Omental fat pad (tissue), 4 donors: ENCODE results near the gene CCDC187. TPM values are rescaled to one million over a fixed set of nuclear protein-coding genes. Genes with fewer than 3 reads are reported as not detected.
"Not testable (repeated sequence)": the region's sequence is repeated elsewhere in the genome, so short reads cannot be mapped to it uniquely, and the experiment has no call there.

ENCODE experiments used
- ATAC-seq: fragments of 150-250 bp; one replicate; pipeline ENCODE4 v1.9.1; 2016; ENCODE audit warnings: mild to moderate bottlenecking, moderate library complexity; ENCODE audit not compliant: low FRiP score
- DNase-seq: peaks from one replicate; pipeline ENCODE4 v3.0.0-alpha.2; 2019; ENCODE audit warnings: low spot score
- total RNA-seq, 4 donors: library from RNA; depleted of rRNA; stranded (reverse); fragments of >200 nt; gene quantifications; one replicate each; pipeline ENCODE4 v1.1.0, GENCODE V29; 2016
- TF ChIP-seq, protein P1 (sequence below), 3 donors: fragments of 450-650 bp; IDR thresholded peaks; one replicate each; pipeline ENCODE4 v1.5.1; 2016 to 2017; ENCODE audit warnings: antibody characterized with exemption in 3 of 3, mild to moderate bottlenecking in 3 of 3, moderate library complexity in 2 of 3

Gene CCDC187
- total RNA-seq, 4 donors from 2014 or later, result not detected

DNA sequence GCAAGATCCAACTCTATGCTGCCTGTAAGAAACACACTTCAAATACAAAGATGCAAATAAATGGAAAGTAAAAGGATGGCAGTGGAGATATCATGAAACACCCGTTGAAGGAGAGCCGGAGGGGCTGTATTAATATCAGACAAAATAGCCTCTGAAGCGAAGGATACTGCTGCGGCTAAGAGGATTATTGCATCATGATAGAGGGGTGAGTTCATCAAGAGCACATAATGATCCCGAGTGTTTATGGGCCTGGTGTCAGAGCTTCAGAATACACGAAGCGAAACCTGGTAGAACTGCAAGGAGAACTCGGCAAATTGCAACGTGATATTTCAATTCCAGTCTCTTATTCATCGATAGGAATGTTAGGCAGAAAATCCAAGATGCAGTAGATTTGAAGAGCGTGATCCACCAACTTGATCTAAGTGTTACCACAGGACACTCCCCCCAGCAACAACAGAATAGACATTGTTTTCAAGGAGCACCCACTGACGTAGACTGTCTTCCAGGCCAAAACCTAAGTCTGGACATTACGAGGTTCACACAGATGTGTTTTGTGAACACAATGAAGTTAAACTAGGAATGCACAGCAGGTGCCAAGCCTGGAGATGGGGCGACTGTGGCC lies 30.5 kb downstream of the CCDC187 start:
- DNase-seq (no peak), ATAC-seq (no peak)
- TF ChIP-seq, protein P1, sequence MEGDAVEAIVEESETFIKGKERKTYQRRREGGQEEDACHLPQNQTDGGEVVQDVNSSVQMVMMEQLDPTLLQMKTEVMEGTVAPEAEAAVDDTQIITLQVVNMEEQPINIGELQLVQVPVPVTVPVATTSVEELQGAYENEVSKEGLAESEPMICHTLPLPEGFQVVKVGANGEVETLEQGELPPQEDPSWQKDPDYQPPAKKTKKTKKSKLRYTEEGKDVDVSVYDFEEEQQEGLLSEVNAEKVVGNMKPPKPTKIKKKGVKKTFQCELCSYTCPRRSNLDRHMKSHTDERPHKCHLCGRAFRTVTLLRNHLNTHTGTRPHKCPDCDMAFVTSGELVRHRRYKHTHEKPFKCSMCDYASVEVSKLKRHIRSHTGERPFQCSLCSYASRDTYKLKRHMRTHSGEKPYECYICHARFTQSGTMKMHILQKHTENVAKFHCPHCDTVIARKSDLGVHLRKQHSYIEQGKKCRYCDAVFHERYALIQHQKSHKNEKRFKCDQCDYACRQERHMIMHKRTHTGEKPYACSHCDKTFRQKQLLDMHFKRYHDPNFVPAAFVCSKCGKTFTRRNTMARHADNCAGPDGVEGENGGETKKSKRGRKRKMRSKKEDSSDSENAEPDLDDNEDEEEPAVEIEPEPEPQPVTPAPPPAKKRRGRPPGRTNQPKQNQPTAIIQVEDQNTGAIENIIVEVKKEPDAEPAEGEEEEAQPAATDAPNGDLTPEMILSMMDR (IDR thresholded peaks at IDR 0.05), result no peak

DNA sequence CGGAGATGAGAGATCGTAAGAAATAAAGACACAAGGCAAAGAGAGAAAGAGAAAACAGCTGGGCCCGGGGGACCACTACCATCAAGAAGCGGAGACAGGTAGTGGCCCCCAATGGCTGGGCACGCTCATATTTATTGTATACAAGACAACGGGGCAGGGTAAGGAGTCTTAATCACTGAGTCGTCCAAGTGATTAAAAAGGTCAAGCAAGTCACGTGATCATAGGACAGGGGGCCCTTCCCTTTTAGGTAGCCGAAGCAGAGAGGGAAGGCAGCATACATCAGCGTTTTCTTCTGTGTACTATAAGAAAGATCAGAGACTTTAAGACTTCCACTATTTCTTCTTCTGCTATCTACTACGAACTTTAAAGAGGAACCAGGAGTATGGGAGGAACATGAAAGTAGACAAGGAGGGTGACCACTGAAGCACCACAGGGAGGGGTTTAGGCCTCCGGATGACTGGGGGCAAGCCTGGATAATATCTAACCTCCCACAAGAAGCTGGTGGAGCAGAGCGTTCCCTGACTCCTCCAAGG lies 33.7 kb downstream of the CCDC187 start:
- DNase-seq, result no peak
- ATAC-seq, result no peak
- TF ChIP-seq, protein P1 (IDR thresholded peaks at IDR 0.05), result no peak

DNA sequence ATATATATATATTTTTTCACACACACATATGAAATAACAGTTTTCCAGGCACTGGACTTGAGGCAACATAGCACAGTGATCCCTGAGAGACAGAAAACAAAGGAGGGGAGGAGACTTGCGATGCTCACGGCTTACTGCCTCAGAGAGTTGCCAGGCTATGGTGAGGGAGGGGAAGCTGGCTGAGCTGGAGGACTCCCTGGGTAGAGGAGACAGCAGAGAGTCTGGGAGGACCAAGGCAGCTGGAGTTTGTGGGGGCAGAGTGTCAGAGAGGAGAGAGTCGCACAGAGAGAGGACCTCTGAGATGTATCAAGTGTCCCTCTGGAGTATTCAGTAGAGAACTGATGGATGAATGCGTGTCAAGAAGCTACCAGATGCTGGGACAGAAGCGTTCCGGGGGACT lies 35.2 kb downstream of the CCDC187 start:
- ATAC-seq (no peak), DNase-seq (no peak)
- TF ChIP-seq, protein P1 (IDR thresholded peaks at IDR 0.05), result no peak

DNA sequence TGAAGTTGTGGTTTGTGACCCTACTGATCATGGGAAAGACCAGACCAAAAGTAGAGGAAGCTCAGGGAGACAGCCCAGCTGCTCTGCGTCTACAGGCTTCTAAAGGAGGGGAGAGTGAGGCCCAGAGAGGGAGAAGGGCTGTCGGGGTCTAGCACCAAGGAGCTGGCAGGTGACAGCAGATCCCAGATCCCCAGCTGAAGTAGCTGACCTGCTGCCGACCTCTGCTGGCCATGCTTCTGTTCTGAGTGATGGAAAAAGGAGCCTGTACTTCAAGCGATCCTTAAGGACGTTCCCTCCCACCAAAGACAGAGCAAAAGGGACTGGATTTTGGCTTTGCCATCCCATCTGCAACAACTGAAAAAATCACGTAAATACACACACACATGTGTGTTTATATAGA lies 35.6 kb downstream of the CCDC187 start:
- no peak for ATAC-seq
- DNase-seq, result no peak
- TF ChIP-seq, protein P1 (IDR thresholded peaks at IDR 0.05), result no peak

DNA sequence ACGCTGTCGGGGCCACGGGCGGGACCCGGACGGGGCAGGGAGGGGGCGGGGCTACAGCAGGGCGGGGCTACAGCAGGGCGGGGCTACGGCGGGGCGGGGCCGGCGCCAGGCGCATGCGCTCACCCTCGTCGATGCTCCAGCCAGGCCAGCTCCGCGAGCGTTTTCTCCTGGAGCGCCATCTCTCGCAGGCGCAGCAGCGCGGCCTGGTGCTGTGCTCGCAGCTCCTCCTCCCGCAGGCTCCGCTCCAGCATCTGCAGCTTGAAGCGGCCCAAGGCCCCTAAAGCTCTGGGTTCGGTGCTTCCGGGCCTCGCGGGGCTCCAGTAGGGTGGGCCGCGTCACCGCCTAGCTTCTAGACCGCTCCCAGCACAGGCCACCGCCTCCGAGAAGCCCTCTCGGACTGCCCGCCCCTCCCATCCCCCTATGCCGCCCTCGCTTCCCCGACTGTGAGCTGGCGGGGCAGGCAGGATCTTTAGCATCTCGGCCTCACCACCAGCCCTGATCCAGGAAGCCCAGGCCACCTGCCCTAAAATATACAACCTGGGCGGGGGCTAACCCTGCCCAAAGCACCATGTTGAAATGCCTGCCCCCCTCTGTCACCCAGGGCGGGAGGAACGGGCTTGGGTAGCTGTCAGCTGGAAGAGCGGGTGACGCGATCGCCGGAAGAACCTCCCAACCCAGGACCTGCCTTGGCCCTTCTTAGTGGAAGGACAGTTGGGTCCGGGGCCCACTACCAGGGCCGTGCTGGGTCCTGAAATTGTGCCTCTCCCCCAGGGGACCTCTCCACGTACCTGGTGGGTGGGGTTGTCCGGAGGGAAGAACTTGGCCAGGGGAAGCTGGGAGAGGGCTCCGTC lies 36.4 kb downstream of the CCDC187 start:
- DNase-seq (peak; percentile 41), ATAC-seq (peak; percentile 95)
- TF ChIP-seq, protein P1 (IDR thresholded peaks at IDR 0.05), result no peak

DNA sequence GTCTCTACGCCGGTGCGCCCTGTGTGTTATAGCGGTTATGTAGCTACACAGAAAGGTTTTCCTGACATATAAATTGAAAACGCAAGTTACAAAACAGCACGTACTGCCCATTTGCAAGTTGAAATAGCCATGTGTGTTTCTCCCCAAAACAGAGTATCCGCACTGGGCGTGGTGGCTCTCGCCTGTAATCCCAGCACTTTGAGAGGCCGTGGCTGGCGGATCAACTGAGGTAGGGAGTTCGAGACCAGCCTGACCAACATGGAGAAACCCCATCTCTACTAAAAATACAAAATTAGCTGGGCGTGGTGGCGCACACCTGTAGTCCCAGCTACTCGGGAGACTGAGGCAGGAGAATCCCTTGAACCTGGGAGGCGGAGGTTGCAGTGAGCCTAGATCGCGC lies 37.3 kb downstream of the CCDC187 start:
- DNase-seq, ATAC-seq: not testable (repeated sequence)

DNA sequence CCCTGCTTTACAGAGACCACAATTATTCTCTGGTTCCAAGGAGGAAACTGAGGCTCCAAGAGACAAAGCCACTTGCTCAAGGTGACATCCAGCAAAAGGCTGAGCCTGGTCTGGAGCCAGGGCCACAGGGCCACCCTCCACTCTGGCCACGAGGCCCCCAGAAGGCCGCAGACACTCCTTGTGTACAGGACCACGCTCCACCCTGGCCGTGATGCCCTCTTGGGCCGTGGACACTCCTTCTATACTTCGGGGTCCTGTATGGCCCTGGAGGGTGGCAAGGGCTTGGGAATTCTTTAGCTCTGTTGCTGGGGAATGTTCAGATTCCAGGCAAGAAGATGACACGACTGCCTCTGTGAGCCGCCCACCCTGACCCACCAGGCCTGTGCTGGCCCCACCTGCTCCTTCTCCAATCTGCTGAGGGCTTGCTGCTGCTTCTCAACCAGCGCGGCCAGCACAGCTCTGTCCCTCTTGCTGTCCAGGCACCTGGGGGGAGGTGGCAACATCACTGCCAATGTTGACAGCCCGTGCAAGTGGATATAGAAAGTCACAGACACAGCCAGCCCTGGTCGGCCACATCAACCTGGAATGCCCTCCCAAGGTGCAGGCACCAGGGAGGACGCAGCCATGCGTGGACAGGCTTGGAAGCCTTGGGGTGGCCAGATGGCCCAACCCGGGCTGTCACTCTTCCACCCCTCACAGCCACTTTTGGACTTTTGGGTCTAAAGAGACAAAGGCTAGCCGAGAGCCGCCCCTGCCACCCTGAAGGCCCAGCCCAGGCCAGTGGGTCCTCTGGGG lies 38.1 kb downstream of the CCDC187 start:
- DNase-seq (no peak), ATAC-seq (no peak)
- TF ChIP-seq, protein P1 (IDR thresholded peaks at IDR 0.05), result no peak
